Fibroblast of gingiva (primary cell): ENCODE data around the gene SUPV3L1.
"Not testable (repeated sequence)": the region's sequence is repeated elsewhere in the genome, so short reads cannot be mapped to it uniquely, and the experiment has no call there.

Experiments used
- DNase-seq: peaks from one replicate; pipeline ENCODE4 v3.0.0-alpha.2; 2011; ENCODE audit warnings: low read depth

Gene SUPV3L1

DNA sequence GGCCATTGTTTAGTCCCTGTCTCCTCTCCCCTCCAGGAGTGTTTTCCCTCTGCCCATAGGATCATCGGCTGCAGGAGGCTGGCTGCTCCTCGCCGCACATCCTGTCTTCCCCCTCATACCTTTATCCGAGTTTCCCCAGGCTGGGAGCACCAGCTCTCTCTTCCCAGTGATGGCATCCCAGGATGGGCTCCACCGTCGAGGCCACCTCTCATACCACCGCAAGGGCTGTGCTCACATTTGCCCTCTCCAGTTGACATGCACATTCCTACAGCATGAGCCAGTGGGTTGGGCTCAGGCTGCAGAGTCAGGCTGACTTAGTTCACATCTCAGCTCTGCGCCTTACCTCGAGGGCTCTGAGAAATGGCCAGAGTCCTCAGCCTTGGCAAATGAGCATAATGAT is 52.2 kb downstream of the SUPV3L1 start:
- DNase-seq = peak; percentile 58

DNA sequence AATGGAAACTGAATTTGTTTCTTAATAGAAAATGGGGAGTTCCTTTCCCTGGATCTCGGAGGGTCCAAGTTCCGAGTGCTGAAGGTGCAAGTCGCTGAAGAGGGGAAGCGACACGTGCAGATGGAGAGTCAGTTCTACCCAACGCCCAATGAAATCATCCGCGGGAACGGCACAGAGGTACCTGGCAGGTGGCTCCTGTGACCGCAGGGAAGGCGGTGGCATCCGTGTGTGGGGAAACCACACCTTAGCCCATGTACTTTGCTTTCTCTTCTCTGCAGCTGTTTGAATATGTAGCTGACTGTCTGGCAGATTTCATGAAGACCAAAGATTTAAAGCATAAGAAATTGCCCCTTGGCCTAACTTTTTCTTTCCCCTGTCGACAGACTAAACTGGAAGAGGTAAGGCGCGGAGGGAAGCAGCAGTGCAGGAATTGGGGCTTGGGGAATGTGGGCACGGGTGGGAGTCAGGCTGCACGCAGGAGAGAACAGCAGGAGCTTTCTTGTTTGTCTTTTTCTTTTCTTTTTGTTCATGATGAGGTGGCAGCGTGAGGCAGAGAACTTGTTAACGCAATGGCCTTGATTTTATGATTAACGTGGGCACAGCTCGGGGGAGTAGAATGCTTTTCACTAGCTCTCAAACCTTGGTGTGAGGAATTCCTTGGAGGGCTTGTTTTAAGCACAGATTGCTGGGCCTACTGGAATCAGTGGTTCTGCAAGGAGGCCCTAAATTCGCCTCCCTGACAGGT is 52.9 kb downstream of the SUPV3L1 start:
- no peak for DNase-seq

DNA sequence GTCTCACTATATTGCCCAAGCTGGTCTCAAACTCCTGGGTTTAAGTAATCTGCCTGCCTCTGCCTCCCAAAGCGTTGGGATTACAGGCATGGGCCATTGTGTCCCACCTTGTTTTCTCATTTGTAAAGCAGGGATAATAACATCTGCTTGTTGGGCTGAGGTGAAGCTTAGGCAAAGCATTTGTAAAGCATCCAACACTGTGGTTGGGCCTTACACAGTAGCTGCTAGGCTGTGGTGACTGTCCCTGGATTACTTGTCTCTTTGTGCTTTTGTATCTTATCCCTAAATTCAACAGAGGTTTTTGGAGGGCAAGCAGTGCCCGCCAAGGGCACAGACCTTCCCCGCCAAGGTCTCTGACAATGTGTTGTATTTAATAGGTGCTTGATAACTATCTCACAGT is 54.4 kb downstream of the SUPV3L1 start:
- DNase-seq = no peak

DNA sequence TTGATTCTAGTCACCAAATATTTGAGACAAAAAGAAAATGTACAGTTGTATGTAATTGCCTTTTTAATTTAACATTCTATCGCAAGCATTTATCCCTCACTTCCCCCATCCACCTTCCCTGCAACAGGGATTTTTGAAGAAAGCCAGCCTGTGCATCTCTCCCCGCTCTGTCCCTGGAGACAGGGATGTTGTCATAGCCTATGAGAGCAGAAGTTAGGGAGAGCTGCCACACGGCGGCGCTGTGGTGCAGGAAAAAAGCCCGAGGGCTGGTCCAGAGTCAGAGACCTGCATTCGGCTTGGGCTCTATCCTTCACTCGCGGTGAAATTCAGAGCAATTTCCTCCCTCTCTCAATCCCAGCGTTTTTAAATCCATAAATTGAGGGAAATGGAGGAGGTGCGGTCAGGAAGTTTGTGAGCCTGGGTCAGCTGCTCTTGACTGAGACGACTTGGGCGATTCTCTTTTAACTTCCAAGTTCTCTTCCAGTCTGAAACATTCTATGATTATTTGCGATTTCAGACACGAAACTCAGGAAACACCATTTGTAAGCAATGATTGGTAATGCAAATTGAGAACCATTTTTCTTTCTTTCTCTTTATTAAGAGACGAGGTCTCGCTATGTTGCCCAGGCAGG is 57.6 kb downstream of the SUPV3L1 start:
- DNase-seq = peak; percentile 64

DNA sequence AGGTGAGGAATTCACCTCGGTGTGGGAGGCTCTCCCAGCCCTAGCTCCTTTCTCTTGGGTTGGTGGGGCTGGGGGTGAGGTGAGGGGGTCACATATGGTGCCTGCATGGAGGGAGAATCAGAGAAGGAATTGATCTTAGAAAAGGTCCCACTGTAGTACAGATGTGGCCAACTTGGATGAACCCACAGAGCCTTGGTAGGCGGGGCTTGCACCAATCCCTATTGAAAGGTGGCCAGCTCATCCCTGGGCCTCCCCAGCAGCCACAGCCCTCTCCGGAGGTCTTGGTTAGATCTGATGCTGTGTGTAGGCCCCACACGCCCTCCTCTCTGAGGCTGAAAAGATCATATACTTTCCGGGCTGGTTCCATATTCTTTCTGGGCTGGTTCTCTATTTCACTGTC is 59.1 kb downstream of the SUPV3L1 start:
- no peak for DNase-seq

DNA sequence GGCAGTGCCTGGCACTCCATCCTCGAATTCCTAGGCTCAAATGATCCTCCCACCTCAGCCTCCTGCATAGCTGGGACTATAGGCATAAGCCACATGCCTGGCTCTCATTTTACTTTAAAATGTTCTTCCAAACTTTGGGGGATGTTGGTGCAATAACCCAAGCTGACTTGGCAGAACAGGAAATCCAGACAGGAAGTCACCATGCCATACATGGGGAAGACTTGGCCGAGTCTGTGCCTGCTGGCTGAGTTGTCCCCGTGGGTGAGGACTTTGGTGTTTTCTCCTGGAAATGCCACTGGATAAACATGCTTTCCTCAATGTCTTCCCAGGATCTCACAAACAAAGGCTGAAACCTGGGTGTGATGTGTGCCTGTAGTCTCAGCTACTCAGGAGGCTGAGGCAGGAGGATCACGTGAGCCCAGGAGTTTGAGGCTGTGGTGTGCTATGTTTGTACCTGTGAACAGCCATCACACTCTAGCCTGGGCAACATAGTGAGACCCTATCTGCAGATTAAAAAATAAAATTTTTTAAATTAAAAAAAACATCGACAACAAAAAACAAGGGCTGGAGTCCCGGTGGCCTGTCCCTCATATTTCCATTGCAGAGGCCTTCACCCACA is 59.9 kb downstream of the SUPV3L1 start:
- peak; percentile 82 for DNase-seq

DNA sequence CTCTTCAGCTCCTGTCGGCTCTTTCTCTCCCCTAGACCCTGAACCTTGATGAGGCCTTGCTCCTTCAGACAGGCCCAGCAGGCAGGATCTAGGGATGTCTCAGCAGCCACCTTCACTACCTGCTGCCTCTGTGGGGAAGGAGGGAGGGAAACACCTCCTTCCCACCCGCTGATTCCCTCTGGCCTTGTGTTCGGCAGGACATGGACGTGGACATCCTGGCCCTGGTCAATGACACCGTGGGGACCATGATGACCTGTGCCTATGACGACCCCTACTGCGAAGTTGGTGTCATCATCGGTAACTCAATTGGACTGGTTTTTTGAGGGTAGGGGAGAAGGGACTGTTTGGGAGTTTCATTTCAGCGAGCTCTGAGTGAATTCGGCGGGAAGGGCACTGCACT is 60.4 kb downstream of the SUPV3L1 start:
- no peak for DNase-seq

DNA sequence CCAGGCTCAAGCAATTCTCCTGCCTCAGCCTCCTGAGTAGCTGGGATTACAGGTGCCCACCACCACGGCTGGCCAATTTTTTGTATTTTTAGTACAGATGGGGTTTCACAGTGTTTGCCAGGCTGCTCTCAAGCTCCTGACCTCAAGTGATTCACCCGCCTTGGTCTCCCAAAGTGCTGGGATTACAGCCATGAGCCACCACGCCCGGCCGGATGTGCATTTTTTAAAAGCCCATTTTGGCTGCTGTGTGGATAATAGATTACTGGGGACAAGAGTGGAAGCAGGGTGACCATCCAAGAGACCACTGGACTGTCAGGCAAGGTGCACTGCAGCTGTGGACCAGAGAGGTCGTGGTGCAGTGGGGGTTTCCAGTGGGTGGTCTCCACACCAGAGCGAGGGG is 61.5 kb downstream of the SUPV3L1 start:
- peak; percentile 71 for DNase-seq

DNA sequence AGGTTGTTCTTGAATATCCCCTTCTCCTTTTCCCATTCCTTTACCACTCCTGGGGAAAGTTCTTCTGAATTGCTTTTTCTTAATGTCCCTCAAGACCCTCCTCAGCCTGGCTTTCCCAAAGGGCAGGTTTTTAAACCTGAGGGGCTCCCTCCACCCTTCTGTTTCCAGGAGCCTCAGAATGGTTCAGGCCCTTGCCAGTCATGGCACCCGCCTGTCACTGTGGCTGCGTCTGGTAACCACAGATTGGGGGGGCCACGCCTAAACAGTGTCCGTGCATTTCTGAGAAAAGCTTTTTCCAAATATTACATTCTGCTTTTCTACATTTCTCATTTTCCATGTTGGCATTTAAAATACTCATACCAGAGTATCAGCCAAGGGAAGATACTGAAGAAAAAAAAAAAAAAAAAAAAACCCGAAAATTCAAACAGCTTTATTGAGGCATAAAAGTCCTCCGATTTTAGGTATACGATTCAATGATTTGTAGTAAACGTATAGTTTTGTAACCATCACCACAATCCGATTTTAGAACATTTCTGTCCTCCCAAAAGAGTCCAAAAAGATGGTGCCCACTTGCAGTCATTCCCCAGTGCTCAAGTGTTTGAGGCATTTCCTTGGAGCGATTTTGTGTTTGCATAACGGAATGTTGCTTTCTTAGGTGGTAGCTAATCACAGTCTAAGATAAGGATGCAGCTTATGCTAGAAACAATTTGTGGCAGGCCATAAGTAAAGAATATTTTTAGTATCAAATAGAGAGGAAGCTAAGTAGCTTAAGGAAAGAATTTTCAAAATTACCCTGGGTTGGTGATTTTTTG is 62.2 kb downstream of the SUPV3L1 start:
- DNase-seq = no peak

DNA sequence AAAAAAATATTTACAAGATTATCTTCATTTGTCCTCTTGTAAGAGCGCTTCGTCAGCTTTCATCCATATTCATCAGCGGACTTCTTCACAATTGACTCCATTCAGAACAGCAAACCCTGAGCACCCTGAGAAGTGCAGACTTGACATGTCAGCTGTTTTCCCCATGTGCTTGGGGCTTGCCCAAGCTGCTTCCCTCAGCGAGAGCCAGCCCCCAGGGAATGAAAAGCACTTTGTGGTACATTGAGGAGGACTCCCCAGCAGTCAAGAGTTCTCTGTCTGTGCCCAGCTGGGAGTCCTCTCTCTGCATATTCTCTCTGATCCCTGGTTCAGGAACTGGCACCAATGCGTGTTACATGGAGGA is 62.8 kb downstream of the SUPV3L1 start:
- DNase-seq = no peak

DNA sequence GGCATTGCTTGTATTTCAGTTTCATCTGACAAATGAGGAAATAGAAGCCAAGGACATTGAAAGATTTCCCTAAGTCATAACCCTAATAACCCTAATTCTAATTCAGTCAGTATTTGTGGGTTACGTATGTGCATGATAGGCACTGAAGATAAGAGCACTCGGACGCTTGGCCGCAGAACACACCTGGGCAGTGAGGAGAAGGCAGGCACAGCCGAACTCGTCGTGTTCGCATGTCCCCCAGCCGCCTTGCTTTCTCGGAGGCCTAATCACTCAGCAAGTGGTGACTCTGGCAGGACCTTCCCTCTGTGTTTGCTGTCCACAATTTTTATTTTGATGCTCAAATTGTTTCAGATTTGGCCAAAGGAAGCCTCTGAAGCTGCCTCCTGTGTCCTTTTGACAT is 63.8 kb downstream of the SUPV3L1 start:
- DNase-seq = no peak

DNA sequence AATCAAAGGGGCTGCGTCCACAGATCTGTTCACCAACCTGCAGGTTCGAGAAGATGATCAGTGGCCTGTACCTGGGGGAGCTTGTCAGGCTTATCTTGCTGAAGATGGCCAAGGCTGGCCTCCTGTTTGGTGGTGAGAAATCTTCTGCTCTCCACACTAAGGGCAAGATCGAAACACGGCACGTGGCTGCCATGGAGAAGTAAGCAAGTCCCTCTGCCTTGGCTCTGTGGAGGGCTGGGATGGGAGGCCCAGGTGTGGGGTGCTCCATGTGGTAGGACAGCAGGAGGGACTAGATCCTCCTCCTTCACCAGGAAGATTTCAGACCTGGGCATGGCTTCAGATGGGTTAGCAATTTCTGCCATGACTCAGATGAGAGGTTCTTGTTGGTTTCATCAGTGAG is 66.0 kb downstream of the SUPV3L1 start:
- DNase-seq = no peak

DNA sequence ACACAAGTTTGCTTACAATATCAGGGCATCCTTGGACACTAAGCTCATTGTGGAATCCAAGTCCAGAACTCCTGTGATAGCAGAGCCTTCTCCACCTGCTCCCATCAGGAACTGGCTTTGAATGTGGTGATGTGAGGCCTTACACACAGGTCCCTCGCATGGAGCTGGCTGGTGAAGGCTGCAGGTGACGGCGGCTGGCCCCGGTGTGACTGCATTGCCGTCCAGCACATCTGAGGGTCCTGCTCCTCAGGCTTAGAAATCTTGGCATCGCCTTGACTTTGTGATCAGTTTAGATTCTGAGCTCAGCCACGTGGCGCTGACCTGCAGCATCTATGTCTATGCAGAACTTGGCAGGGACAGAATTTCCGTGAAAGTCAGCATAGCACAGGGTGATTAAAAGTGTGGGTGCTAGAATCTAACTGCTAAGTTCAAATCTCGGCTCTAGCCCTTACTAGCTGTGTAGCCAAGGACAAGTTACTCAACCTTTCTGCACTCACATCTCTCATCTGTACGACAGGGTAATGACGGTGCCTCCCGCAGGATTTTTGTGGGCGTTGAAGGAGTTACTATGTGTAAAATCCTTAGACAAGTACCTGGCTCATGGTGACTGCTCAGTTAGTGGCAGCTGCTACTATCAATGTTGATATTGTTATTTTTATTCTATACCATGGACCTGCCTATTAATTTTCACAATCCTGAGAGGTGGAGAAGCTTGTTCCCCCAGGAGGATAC is 66.7 kb downstream of the SUPV3L1 start:
- no peak for DNase-seq

DNA sequence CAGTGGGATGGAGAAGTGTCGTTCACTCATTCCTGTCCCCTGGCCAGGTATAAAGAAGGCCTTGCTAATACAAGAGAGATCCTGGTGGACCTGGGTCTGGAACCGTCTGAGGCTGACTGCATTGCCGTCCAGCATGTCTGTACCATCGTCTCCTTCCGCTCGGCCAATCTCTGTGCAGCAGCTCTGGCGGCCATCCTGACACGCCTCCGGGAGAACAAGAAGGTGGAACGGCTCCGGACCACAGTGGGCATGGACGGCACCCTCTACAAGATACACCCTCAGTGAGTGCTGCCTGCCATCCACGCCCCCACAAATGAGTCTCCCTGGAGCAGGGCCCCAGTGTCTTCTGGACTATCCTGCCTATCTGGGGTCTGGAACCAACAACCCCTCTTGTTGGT is 67.3 kb downstream of the SUPV3L1 start:
- no peak for DNase-seq

DNA sequence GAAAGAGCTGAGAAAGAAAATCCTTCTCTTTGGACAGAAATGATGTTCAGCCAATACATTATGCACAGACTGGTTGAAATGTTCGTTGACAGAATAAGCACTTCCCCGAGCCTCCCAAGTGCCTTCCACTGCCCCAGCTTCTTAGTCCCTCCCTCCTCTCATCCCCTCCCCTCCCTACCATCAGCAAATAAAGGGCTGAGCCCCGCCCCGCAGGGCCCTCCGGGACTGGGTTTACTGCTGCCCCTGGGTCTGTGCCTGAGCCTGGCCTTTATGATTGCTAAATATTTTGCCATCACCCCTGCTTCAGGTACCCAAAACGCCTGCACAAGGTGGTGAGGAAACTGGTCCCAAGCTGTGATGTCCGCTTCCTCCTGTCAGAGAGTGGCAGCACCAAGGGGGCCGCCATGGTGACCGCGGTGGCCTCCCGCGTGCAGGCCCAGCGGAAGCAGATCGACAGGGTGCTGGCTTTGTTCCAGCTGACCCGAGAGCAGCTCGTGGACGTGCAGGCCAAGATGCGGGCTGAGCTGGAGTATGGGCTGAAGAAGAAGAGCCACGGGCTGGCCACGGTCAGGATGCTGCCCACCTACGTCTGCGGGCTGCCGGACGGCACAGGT is 68.2 kb downstream of the SUPV3L1 start:
- DNase-seq = no peak

DNA sequence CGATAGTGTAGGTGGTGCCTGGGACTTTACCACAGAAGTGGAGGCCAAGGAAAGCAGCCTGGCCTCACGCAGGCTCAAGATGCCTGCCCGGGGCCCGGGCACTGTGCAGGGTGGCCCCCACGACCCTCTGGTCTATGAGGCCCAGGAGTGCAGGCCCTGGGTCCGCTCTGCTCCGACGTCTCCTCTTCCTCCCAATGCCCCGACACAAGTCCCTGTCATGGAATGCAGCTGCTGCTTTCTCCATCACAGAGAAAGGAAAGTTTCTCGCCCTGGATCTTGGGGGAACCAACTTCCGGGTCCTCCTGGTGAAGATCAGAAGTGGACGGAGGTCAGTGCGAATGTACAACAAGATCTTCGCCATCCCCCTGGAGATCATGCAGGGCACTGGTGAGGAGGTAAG is 70.0 kb downstream of the SUPV3L1 start:
- no peak for DNase-seq

DNA sequence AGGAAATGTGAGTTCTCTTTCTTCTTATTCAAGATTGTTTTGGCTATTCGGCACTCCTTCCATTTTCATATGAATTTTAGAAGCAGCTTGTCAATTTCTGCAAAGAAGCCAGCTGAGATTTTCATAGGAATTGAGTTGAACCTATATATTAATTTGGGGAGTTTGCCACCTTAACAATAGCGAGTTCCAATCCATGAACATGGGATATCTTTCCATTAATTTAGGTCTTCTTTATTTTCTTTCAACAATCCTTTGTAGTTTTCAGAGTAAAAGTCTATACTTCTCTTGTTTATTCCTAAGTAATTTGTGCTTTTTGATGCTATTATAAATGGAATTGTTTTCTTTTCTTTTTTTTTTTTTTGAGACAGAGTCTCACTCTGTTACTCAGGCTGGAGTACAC is 71.4 kb downstream of the SUPV3L1 start:
- not testable (repeated sequence) for DNase-seq

DNA sequence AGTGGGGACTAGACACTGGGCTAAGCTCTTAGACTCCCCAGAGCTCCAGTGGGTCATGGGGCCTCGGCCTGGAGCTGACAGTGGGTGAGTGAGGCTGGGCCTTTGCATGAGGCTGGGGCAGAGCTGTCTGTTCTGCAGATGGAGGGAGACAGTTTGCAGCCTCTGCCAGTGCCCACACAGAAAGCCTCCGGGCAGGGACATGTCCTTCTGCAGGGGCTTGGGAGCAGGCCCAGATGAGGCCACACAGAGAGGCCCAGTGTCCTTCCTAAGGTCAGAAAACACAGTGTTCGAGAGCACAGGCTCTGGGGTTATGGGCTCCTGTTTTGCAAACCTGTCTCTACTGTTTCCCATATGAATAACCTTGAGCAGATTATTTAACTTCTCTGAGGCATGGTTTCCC is 73.1 kb downstream of the SUPV3L1 start:
- DNase-seq = no peak

DNA sequence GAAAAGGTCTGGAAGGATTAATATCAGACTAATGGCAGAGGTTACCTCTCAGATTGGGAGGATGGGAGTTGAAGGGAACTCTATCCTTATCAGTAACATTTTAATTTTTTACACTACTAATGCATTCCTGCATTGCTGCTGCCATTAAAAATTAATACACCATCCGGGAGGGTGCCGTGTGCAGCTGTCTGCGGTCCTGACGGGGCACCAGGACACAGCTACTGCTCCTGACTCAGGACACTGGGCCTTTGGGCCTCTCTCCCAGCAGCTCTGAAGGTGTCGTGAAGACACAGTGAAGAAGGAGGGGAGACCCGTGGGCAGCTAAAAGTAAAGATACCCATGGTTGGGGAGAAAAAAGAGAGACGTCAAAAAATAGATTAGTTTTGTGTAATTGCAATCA is 74.8 kb downstream of the SUPV3L1 start:
- DNase-seq = no peak
